GM12874 (cell line): ENCODE measurements around the gene CDKN2A.

Experiments
- TF ChIP-seq, protein P1 (sequence below): IDR thresholded peaks from 2 replicates; pipeline ENCODE4 v1.5.1; 2011; ENCODE audit warnings: low read depth, mild to moderate bottlenecking, control low read depth, low read length, moderate library complexity; ENCODE audit not compliant: insufficient read depth

The CDKN2A gene

DNA sequence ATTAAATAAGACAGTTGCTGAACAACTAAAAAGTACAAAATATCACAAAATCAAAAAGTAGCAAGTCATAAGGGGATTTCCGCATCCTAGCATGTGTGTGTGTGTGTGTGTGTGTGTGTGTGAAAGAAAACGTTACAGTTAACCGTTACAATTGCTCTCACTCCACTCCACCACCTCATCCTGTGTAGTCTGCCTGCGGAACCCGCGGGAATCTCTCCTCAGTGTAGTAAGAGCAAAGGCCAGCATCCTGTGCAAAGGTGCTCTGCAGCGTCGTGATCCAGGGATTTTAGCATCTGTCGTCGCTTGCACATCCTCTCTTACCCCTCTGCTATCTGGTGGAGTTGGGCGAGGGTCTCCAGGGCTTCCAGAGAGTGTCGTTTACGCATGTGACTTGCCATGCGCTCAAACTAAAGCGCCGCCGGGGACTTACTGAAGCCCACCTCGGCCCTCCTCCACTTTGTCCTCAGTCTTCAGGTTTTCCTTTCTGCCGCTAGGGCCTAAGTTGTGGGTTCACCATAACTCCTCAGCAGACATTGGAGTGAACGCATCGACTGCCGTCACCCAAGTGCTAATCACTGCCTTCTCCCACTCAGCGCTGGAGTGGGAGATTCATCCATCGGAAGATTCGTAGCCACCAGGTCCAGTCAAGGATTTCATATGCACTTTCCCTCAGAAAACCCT, 11.0 kb upstream of the CDKN2A start:
- TF ChIP-seq, protein P1, sequence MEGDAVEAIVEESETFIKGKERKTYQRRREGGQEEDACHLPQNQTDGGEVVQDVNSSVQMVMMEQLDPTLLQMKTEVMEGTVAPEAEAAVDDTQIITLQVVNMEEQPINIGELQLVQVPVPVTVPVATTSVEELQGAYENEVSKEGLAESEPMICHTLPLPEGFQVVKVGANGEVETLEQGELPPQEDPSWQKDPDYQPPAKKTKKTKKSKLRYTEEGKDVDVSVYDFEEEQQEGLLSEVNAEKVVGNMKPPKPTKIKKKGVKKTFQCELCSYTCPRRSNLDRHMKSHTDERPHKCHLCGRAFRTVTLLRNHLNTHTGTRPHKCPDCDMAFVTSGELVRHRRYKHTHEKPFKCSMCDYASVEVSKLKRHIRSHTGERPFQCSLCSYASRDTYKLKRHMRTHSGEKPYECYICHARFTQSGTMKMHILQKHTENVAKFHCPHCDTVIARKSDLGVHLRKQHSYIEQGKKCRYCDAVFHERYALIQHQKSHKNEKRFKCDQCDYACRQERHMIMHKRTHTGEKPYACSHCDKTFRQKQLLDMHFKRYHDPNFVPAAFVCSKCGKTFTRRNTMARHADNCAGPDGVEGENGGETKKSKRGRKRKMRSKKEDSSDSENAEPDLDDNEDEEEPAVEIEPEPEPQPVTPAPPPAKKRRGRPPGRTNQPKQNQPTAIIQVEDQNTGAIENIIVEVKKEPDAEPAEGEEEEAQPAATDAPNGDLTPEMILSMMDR, result no peak

DNA sequence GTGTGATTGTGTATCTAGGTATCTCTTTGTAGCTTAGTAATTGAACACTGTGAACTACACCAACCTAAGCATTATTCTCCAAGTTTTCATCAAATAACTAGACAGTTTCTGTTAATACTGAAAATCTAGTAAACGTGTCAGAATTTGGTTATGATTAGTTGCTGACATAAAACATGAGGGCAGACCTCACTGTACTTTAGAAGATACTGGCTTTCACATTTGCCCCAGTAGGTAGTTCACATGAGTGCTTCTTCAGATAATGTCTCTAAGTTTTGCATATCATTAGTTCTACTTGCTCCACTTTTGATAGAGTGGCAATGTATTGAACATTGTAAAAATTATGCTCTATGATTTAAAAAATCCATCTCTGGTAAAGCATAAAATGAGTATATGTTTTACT, 7.8 kb upstream of the CDKN2A start:
- TF ChIP-seq, protein P1, result no peak

DNA sequence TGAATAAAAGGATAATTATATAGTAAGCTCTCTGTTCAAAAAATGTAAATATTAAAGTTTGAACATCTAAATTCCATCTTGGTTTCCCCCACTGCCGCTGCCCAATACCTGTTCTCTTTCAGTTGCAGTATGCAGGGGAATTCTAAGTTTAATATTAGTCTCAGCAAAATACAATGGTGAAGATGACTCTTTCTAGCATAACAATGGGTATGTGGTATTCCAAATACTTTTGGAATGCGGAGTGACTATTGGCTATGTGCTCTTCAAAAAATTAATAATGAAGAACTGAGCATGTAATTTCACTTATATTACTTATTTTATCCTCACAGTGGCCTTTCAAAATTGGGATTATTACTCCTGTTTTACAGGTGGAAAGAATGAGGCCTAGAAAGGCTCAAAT, 3.8 kb upstream of the CDKN2A start:
- TF ChIP-seq, protein P1, result no peak

DNA sequence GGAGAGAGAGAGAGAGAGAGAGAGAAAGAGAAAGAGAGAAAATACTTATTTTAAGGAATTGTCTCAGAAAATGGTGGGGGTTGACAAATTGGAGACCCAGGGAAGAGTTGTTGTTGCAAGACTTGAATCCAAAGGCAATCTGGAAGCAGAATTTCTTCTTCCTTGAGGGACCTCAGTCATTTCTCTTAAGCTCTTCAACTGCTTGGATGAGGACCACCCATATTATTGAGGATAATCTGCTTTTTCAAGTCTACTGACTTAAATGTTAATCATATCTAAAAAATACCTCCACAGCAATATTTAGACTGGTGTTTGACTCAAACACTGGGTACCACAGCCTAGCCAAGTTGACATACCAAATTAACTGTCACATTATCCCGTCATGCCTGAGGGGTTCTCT, 3.3 kb upstream of the CDKN2A start:
- TF ChIP-seq, protein P1, result no peak

- TF ChIP-seq, protein P1, result no peak
Measured at GRCh38 chr9:21996858-21997257, 2.7 kb upstream of the CDKN2A start.

- TF ChIP-seq, protein P1, result no peak
Measured at GRCh38 chr9:21996438-21996837, 2.2 kb upstream of the CDKN2A start.

DNA sequence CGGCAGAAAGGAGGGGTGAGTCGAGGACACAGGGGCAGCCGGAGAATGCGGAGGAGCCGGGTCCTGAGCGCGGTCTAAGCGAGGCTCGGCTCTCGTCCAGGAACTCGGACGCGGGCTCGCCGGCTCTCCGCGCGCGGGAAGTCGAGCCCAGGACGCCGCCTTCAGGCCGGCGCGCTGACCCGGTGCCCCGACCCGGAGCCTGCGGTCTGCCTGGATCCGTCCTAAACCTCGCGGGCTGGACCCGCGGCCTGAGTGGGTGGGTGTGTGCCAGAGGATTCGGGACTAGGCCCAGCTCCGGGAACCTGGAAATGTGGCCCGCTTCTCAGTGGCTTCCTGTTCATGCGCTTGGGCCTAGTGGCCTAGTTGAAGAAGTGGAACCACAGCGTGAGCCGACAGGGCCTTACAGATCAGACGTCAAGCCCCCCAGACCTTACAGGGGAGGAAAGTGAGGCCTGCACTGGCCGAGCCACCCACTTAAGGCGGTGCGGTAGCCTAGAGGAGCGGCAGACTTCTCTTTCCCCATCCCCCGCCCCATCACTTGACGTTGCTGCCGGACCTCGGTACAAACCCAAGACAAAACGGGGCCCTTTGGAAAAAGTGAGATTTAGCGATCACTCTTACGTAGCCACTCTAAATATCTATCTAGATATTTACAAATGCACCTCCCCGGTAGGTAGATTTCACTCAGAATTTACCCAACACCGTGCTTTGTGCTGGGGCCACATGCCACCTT, 1.6 kb upstream of the CDKN2A start:
- TF ChIP-seq, protein P1, result peak; percentile 40; the same call in 1 of the 2 replicates
